ENCODE data around the gene DRP2. TPM values are rescaled to one million over a fixed set of nuclear protein-coding genes. Genes with fewer than 3 reads are reported as not detected.
"Not testable (repeated sequence)": the region's sequence is repeated elsewhere in the genome, so short reads cannot be mapped to it uniquely, and the experiment has no call there.

Gene DRP2
- total and polyA plus RNA-seq, 9 donors, result 1.6 to 3.9 (median 2.9) TPM

GRCh38 chrX:101265869-101266428 is 46.4 kb downstream of the DRP2 start:
- Histone ChIP-seq H3K4me3 (ENCODE audit: low read length) (no peak overlapping the region), H3K27ac (ENCODE audit: low read length) (no peak overlapping the region), H3K4me1 (ENCODE audit: control insufficient read depth, insufficient read depth, low read length) (no peaks in the 10 kb centered on the region), H3K36me3 (ENCODE audit: control insufficient read depth, insufficient read depth, low read length) (no peaks in the 10 kb centered on the region), H3K27me3 (ENCODE audit: control insufficient read depth, insufficient read depth, low read length) (peaks cover 30% of the 10 kb centered on the region), H3K9me3 (replicated peaks; ENCODE audit: control insufficient read depth, low read depth, low read length) (no peaks in the 10 kb centered on the region)
- 39% methylated on average over 3 of the region's 5 CpGs for WGBS (ENCODE audit: insufficient coverage)
- DNase-seq, result no peak

- H3K4me3 ChIP-seq (ENCODE audit: low read length), result no peak overlapping the region
- no peak for DNase-seq
- H3K27me3 ChIP-seq (ENCODE audit: control insufficient read depth, insufficient read depth, low read length), result peaks cover 3% of the 10 kb centered on the region
- no peaks in the 10 kb centered on the region for H3K4me1 ChIP-seq (ENCODE audit: control insufficient read depth, insufficient read depth, low read length)
- H3K9me3 ChIP-seq (replicated peaks; ENCODE audit: control insufficient read depth, low read depth, low read length), result no peaks in the 10 kb centered on the region
- H3K36me3 ChIP-seq (ENCODE audit: control insufficient read depth, insufficient read depth, low read length), result no peaks in the 10 kb centered on the region
- WGBS (ENCODE audit: insufficient coverage), result 70% methylated on average over 3 of the region's 6 CpGs
- no peak overlapping the region for H3K27ac ChIP-seq (ENCODE audit: low read length)
Observed at GRCh38 chrX:101274198-101274597, 54.6 kb downstream of the DRP2 start.

DNA sequence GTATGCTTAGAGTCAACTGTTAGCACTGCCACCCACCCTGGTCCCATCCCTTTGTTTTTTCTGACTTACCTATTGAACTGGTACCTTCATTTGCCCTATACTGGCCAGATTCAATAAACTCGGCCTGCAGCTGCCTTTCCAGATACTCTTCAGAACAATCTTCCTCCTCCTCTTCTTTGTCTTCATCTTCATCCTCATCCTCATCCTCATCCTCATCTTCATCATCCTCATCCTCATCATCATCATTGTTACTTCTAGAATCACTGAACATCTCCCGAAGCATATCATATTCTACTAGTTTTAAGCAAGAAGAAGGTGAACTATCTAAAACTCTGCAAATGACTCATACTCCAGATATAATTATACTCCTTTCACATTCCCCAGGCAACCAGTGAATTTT is 56.7 kb downstream of the DRP2 start:
- Histone ChIP-seq H3K9me3 (replicated peaks; ENCODE audit: control insufficient read depth, low read depth, low read length) (no peaks in the 10 kb centered on the region), H3K36me3 (ENCODE audit: control insufficient read depth, insufficient read depth, low read length) (no peaks in the 10 kb centered on the region), H3K27me3 (ENCODE audit: control insufficient read depth, insufficient read depth, low read length) (peaks cover 3% of the 10 kb centered on the region), H3K27ac (ENCODE audit: low read length) (no peak overlapping the region), H3K4me1 (ENCODE audit: control insufficient read depth, insufficient read depth, low read length) (no peaks in the 10 kb centered on the region), H3K4me3 (ENCODE audit: low read length) (no peak overlapping the region)
- DNase-seq, result no peak
- WGBS (ENCODE audit: insufficient coverage), result 47% methylated on average over 1 of the region's 2 CpGs

- WGBS (ENCODE audit: insufficient coverage), result no CpG with 5 or more reads among the region's 2 CpGs
- Histone ChIP-seq H3K27ac (ENCODE audit: low read length) (no peak overlapping the region), H3K4me1 (ENCODE audit: control insufficient read depth, insufficient read depth, low read length) (no peaks in the 10 kb centered on the region), H3K4me3 (ENCODE audit: low read length) (no peak overlapping the region), H3K36me3 (ENCODE audit: control insufficient read depth, insufficient read depth, low read length) (no peaks in the 10 kb centered on the region), H3K9me3 (replicated peaks; ENCODE audit: control insufficient read depth, low read depth, low read length) (no peaks in the 10 kb centered on the region), H3K27me3 (ENCODE audit: control insufficient read depth, insufficient read depth, low read length) (peaks cover 10% of the 10 kb centered on the region)
- DNase-seq, result peak; percentile 42
Observed at GRCh38 chrX:101287402-101287801, 67.8 kb downstream of the DRP2 start.

GRCh38 chrX:101290957-101291603 is 71.5 kb downstream of the DRP2 start, which contains the start of gene TAF7L:
Gene TAF7L (minus strand): TSS chrX:101291334. CDS start chrX:101287543, 3,791 bp downstream.
- no peaks in the 10 kb centered on the region for H3K9me3 ChIP-seq (replicated peaks; ENCODE audit: control insufficient read depth, low read depth, low read length)
- 45% methylated on average over 75 of the region's 75 CpGs for WGBS (ENCODE audit: insufficient coverage)
- no peak within 1 kb of the TSS for H3K4me3 ChIP-seq (ENCODE audit: low read length)
- peak; percentile 10 for DNase-seq
- H3K27me3 ChIP-seq (ENCODE audit: control insufficient read depth, insufficient read depth, low read length), result peaks cover 17% of the 10 kb centered on the region
- H3K36me3 ChIP-seq (ENCODE audit: control insufficient read depth, insufficient read depth, low read length), result no peaks in the 10 kb centered on the region
- no peaks in the 10 kb centered on the region for H3K4me1 ChIP-seq (ENCODE audit: control insufficient read depth, insufficient read depth, low read length)
- no peak within 1 kb of the TSS for H3K27ac ChIP-seq (ENCODE audit: low read length)

- not testable (repeated sequence) for H3K27ac ChIP-seq (ENCODE audit: low read length); H3K9me3 ChIP-seq (replicated peaks; ENCODE audit: control insufficient read depth, low read depth, low read length); DNase-seq; H3K36me3 ChIP-seq (ENCODE audit: control insufficient read depth, insufficient read depth, low read length); H3K4me3 ChIP-seq (ENCODE audit: low read length); H3K4me1 ChIP-seq (ENCODE audit: control insufficient read depth, insufficient read depth, low read length)
- H3K27me3 ChIP-seq (ENCODE audit: control insufficient read depth, insufficient read depth, low read length), result peaks cover 17% of the 10 kb centered on the region
- WGBS (ENCODE audit: insufficient coverage), result no CpG with 5 or more reads among the region's 3 CpGs
Observed at GRCh38 chrX:101295603-101296002, 76.0 kb downstream of the DRP2 start.

DNA sequence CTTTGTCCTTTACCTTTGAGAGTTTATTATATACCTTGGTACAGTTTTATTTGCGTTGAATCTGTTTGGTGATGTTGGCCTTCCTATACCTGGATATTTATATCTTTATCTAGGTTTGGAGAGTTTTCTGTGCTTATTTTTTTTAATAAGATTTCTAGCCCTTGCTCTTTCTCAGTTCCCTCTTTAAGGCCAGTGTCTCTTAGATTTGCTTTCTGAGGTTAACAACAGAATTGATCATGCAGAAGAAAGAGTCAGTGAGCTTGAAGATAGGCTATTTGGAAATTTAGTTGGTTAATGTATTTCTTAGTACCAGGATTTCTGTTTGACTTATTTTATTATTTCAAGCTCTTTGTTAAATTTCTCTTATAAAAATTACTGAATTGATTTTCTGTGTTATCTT is 84.2 kb downstream of the DRP2 start:
- Histone ChIP-seq H3K4me3 (ENCODE audit: low read length) (no peak overlapping the region), H3K27me3 (ENCODE audit: control insufficient read depth, insufficient read depth, low read length) (peaks cover 4% of the 10 kb centered on the region), H3K4me1 (ENCODE audit: control insufficient read depth, insufficient read depth, low read length) (no peaks in the 10 kb centered on the region), H3K27ac (ENCODE audit: low read length) (no peak overlapping the region), H3K9me3 (replicated peaks; ENCODE audit: control insufficient read depth, low read depth, low read length) (no peaks in the 10 kb centered on the region), H3K36me3 (ENCODE audit: control insufficient read depth, insufficient read depth, low read length) (no peaks in the 10 kb centered on the region)
- no peak for DNase-seq
- no CpG with 5 or more reads among the region's 1 CpG for WGBS (ENCODE audit: insufficient coverage)

Other genes with a start within 250 kb of the DRP2 start
- 8.1 TPM for gene TRMT2B, start 167.7 kb upstream of the DRP2 start, total RNA-seq
- 1 to 10 TPM; 7.0 to 9.8 (median 8.1) TPM for gene TRMT2B, start 167.7 kb upstream of the DRP2 start, polyA plus RNA-seq (ENCODE audit: insufficient read depth in 1 of 8, insufficient read length in 8 of 8, low replicate concordance in 1 of 8)
- 1.1 TPM for gene TMEM35A, start 140.9 kb upstream of the DRP2 start, total RNA-seq
- gene TMEM35A, start 140.9 kb upstream of the DRP2 start, polyA plus RNA-seq (ENCODE audit: insufficient read depth in 1 of 8, insufficient read length in 8 of 8, low replicate concordance in 1 of 8), result 1 to 10 TPM; 1.5 to 4.3 (median 2.7) TPM
- 6.6 TPM for gene CENPI, start 121.6 kb upstream of the DRP2 start, total RNA-seq
- 1 to 10 TPM; 3.5 to 8.5 (median 5.5) TPM for gene CENPI, start 121.6 kb upstream of the DRP2 start, polyA plus RNA-seq (ENCODE audit: insufficient read depth in 1 of 8, insufficient read length in 8 of 8, low replicate concordance in 1 of 8)
- gene TAF7L, start 71.5 kb downstream of the DRP2 start, total RNA-seq, result 0.09 TPM
- under 1 TPM; 0.14 to 0.30 (median 0.18) TPM for gene TAF7L, start 71.5 kb downstream of the DRP2 start, polyA plus RNA-seq (ENCODE audit: insufficient read depth in 1 of 8, insufficient read length in 8 of 8, low replicate concordance in 1 of 8)
- gene TIMM8A, start 129.0 kb downstream of the DRP2 start, total RNA-seq, result 3.1 TPM
- gene TIMM8A, start 129.0 kb downstream of the DRP2 start, polyA plus RNA-seq (ENCODE audit: insufficient read depth in 1 of 8, insufficient read length in 8 of 8, low replicate concordance in 1 of 8), result 10 to 100 TPM in 7 of 8 donors, 1 to 10 TPM in 1; 7.8 to 14.0 (median 11.5) TPM
- 1.5 TPM for gene BTK, start 166.4 kb downstream of the DRP2 start, total RNA-seq
- gene BTK, start 166.4 kb downstream of the DRP2 start, polyA plus RNA-seq (ENCODE audit: insufficient read depth in 1 of 8, insufficient read length in 8 of 8, low replicate concordance in 1 of 8), result 1 to 10 TPM; 1.7 to 3.5 (median 2.4) TPM
- gene RPL36A, start 171.2 kb downstream of the DRP2 start, total RNA-seq, result 2,963 TPM
- gene RPL36A, start 171.2 kb downstream of the DRP2 start, polyA plus RNA-seq (ENCODE audit: insufficient read depth in 1 of 8, insufficient read length in 8 of 8, low replicate concordance in 1 of 8), result 1,000 to 10,000 TPM; 1,610 to 2,503 (median 1,687) TPM
- gene GLA, start 188.1 kb downstream of the DRP2 start, total RNA-seq, result 18.0 TPM
- 10 to 100 TPM; 14.5 to 21.0 (median 16.8) TPM for gene GLA, start 188.1 kb downstream of the DRP2 start, polyA plus RNA-seq (ENCODE audit: insufficient read depth in 1 of 8, insufficient read length in 8 of 8, low replicate concordance in 1 of 8)
- gene HNRNPH2, start 188.4 kb downstream of the DRP2 start, total RNA-seq, result 40.8 TPM
- 10 to 100 TPM; 55.7 to 80.1 (median 69.1) TPM for gene HNRNPH2, start 188.4 kb downstream of the DRP2 start, polyA plus RNA-seq (ENCODE audit: insufficient read depth in 1 of 8, insufficient read length in 8 of 8, low replicate concordance in 1 of 8)

All from muscle of leg (tissue), 11 donors.